B cell (primary cell): Measurements from ENCODE around the gene TFE3.

Source experiments
- EZH2 ChIP-seq: IDR thresholded peaks from 2 replicates; pipeline ENCODE4 v1.6.1; 2012; ENCODE audit warnings: borderline replicate concordance, low read depth, mild to moderate bottlenecking, moderate library complexity, low read length; ENCODE audit not compliant: insufficient read depth, poor library complexity, severe bottlenecking
- TF ChIP-seq, protein P1 (sequence below): fragments of 200-600 bp; IDR thresholded peaks from one replicate; pipeline ENCODE4 v1.8.0; 2022; ENCODE audit warnings: antibody characterized with exemption, mild to moderate bottlenecking

DNA sequence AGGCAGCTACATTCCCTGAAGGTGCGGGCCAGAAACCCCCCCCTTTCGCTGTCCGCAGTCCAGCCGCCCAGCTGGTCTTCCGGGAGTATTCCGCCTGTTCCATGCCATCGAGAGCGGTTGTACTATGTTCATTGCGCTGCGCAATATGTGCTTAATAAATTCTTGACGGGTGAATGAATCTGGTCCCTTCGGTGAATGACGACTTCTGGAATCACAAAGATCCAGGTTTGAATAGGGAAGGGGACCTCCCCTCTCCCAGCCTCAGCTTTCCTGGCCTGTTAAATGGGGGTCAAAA, 777 bp upstream of the TFE3 start:
- TF ChIP-seq, protein P1, sequence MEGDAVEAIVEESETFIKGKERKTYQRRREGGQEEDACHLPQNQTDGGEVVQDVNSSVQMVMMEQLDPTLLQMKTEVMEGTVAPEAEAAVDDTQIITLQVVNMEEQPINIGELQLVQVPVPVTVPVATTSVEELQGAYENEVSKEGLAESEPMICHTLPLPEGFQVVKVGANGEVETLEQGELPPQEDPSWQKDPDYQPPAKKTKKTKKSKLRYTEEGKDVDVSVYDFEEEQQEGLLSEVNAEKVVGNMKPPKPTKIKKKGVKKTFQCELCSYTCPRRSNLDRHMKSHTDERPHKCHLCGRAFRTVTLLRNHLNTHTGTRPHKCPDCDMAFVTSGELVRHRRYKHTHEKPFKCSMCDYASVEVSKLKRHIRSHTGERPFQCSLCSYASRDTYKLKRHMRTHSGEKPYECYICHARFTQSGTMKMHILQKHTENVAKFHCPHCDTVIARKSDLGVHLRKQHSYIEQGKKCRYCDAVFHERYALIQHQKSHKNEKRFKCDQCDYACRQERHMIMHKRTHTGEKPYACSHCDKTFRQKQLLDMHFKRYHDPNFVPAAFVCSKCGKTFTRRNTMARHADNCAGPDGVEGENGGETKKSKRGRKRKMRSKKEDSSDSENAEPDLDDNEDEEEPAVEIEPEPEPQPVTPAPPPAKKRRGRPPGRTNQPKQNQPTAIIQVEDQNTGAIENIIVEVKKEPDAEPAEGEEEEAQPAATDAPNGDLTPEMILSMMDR: no peak
- no peak for TF ChIP-seq EZH2
